ENCODE results near the gene POLD4.

- TF ChIP-seq CTCF (IDR thresholded peaks at IDR 0.05) (no peak), POLR2A (IDR thresholded peaks at IDR 0.05) (peak in 1 of 2 donors; percentile 51)
These were observed 51.3 kb downstream of the POLD4 start for GRCh38 chr11:67301951-67302516.
